Measurements from ENCODE around the gene HGD.
"Not testable (repeated sequence)": the region's sequence is repeated elsewhere in the genome, so short reads cannot be mapped to it uniquely, and the experiment has no call there.

The HGD gene

DNA sequence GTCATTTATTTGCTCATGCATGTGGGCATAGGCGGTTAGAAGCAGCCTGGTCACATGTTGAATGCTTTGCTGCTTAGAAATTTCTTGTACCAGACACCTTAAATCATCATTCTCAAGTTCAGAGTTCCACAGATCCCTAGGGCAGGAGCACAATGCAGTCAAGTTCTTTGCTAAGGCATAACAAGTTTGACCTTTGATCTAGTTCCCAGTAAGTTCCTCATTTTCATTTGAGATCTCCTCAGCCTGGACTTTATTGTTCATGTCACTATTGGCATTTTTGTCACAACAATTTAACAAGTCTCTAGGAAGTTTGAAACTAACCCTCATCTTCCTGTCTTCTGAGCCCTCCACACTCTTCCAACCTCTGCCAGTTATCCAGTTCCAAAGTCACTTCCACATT, 22.8 kb downstream of the HGD start:
- H3K27ac Mint-ChIP-seq = no peak overlapping the region
- no peaks in the 10 kb centered on the region for H3K36me3 Mint-ChIP-seq
- no peaks in the 10 kb centered on the region for H3K9me3 Mint-ChIP-seq
- no peak overlapping the region for H3K4me3 Mint-ChIP-seq
- DNase-seq (ENCODE audit: low spot score in 2 of 2) (no peak), ATAC-seq (no peak)
- H3K4me1 Mint-ChIP-seq = no peaks in the 10 kb centered on the region

DNA sequence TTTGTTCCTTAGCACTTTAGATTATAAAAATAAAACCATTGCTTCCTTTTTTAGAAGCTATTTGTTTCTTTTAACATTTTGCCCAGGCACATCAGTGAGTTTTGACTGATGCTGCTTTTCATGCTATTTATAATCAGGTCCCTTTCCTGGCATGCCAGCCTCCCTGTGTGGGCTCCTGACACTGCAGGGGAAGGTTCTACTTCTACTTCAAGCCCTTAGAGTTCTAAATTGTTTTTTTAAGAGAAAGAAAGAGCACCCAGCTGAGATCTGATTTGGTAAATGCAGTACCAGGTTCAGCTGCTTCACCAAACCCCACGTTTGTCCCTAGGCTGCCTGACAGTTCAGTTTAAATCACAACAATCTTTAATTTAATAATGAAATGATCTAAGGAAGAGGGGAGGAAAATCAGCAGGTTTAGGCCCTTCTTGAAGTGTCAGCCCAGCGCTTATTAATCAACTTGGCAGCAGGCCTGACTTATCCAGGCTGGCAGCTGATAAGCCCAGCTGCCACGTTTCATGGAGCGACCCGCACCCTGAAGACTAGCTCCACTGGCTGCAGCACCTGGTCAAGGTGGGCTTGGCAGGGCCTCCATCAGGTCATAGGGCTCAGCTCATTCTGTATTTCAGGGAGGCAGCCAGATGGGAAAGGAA, 29.0 kb downstream of the HGD start:
- H3K36me3 Mint-ChIP-seq = no peaks in the 10 kb centered on the region
- H3K27ac Mint-ChIP-seq = no peak overlapping the region
- H3K4me1 Mint-ChIP-seq = no peaks in the 10 kb centered on the region
- H3K9me3 Mint-ChIP-seq = no peaks in the 10 kb centered on the region
- H3K4me3 Mint-ChIP-seq = no peak overlapping the region
- ATAC-seq (no peak), DNase-seq (ENCODE audit: low spot score in 2 of 2) (no peak)

DNA sequence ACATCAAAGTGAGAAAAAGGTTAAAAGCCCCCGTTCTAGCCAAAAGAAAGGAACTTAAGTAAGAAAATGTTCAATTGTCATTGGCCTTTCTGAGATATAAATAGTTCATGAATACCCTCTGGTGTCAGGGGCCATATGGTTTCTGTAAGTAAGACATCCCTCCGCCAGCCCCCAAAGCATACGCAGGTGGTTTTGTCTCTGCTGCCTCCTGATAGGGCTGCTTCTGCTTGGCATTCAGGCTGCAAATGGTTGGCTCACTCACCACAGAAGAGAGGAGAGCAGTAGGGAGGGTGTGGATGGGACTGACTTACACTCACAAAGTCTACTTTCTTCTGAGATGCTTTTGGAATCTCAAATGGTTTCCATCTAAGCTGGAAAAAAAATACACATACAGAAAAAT, 29.8 kb downstream of the HGD start:
- H3K4me1 Mint-ChIP-seq = no peaks in the 10 kb centered on the region
- no peak overlapping the region for H3K27ac Mint-ChIP-seq
- no peaks in the 10 kb centered on the region for H3K36me3 Mint-ChIP-seq
- DNase-seq (ENCODE audit: low spot score in 2 of 2) = no peak
- no peak for ATAC-seq
- H3K9me3 Mint-ChIP-seq = no peaks in the 10 kb centered on the region
- no peak overlapping the region for H3K4me3 Mint-ChIP-seq

DNA sequence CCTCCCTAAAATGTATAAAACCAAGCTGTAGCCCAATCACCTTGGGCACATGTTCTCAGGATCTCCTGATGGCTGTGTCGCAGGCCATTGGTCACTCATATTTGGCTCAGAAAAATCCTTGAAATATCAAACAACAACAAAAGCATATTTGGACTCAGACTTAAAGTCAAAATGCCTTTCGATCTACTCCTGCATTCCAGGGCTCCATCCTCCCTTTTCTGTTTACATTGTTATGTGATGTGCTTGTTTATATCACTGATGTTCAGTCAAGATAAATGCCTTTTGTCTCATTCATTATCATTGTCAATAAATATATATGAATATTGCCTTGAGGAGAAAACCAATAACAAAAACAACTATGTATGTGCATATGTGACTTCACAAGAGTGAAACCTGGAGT, 31.7 kb downstream of the HGD start:
- no peak for ATAC-seq
- no peak for DNase-seq (ENCODE audit: low spot score in 2 of 2)
- H3K4me3 Mint-ChIP-seq = no peak overlapping the region
- H3K4me1 Mint-ChIP-seq = no peaks in the 10 kb centered on the region
- H3K9me3 Mint-ChIP-seq = no peaks in the 10 kb centered on the region
- H3K36me3 Mint-ChIP-seq = no peaks in the 10 kb centered on the region
- no peak overlapping the region for H3K27ac Mint-ChIP-seq

DNA sequence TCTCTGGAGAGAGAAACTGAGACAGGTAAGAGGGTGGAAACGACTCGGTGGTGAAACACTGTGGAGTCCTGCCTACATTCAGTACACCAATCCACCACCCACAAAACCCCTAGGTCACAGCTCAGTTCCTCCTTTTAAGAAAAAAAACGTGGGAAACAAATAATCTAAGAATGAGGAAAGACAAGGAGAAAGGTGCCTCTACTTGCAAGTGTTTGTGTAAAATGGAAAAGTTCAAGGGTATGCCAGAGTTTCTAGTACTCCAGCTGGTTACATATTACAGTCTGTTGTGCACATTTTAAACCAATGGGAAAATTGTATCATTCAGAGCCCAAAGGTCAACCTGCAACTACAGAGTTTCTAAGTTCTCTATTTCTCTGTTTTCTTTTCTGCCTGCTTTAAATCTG, 32.2 kb downstream of the HGD start:
- no peak for ATAC-seq
- H3K4me3 Mint-ChIP-seq = no peak overlapping the region
- no peak overlapping the region for H3K27ac Mint-ChIP-seq
- H3K9me3 Mint-ChIP-seq = no peaks in the 10 kb centered on the region
- H3K4me1 Mint-ChIP-seq = no peaks in the 10 kb centered on the region
- no peak for DNase-seq (ENCODE audit: low spot score in 2 of 2)
- H3K36me3 Mint-ChIP-seq = no peaks in the 10 kb centered on the region

DNA sequence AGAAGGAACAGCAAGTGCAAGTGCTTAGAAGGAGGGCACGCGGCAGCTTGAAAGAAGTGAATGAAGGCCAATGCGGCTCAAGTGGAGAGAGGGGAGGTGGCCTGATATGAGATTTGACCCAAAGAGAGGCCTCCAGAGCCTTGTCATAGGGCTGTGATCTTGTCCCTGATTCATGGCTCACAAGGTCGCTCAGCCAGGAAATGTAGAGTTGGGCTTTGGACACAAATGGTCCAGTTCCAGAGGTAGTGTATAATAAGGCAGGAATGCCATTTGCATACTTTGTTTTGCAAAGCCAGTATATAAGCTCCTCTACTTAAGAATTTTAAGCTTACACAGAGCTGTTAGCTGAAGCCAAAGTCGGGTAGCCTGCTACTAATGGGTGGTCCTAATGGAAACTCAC, 33.7 kb downstream of the HGD start:
- Mint-ChIP-seq H3K4me3 (no peak overlapping the region), H3K36me3 (no peaks in the 10 kb centered on the region), H3K9me3 (no peaks in the 10 kb centered on the region), H3K4me1 (no peaks in the 10 kb centered on the region), H3K27ac (no peak overlapping the region)
- no peak for DNase-seq (ENCODE audit: low spot score in 2 of 2)
- ATAC-seq = no peak

DNA sequence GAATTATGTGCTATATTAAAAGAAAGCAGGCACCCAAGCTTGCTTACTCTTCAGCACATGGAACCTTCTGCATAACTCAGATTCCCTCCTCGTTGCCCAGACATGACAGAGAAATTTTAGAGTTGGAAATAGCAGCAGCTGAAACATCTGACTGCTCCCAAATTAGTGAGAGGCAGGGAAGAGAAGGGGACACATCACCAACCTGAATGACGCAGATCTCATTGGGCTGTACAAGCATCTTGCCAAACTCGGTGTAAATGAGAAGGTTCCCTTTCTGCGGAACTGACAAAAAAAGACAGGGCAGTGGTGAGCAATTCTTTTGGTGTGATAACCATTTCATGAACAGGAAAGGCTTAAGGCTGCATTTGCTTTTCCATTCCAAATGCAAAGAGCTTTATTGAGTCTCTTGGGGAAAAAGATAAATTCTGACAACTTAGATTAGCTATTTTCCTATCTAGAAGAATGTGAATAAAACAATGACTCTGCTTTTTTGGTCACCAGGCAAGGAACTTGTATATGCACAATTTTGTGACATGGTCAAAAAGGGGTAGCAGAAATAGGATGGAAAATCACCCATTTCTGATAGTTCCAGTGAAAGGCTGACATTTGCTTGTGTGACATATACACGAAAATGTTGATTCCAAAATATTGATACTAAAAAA, 35.1 kb downstream of the HGD start:
- Mint-ChIP-seq H3K27ac (no peak overlapping the region), H3K4me1 (no peaks in the 10 kb centered on the region)

DNA sequence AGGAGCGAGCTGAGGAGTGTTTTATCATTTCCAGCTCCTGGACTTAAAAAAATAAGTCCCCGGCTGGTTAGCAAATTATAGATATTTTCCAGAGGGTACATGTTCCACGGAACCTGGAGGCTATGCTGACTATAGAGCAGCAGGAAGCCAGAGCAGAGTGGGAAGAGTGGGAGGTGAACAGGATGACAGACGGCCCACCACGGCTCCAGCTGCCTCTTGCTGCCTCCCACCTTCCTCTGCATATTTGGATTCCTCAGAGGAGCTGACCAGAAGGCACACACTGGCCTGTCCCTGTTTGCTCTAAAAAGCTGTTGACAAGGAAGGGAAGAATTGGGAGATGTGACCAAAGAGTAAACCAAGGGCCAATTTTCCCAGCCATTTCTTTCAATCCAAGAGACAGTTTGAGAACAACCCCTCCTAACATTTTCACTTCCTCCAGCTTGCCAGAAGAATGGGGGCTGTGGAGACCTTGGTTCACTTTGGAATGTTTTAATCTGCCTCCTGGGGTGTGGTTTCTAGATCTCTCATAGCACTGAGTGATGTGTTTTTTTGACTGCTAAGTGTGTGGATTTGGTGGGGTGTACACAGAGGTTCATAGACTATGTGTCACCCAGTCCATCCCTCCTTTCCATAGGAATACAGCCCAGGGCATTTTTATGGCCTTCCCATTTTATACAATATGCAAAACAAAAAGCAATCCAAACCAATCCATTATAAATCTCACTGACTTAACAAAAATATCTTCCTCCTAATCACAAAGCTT, 36.8 kb downstream of the HGD start:
- no peaks in the 10 kb centered on the region for H3K9me3 Mint-ChIP-seq
- no peak for ATAC-seq
- H3K4me1 Mint-ChIP-seq = no peaks in the 10 kb centered on the region
- no peak overlapping the region for H3K27ac Mint-ChIP-seq
- no peak overlapping the region for H3K4me3 Mint-ChIP-seq
- no peak for DNase-seq (ENCODE audit: low spot score in 2 of 2)
- H3K36me3 Mint-ChIP-seq = no peaks in the 10 kb centered on the region

More for the DNA sequence above, 35.1 kb downstream of the HGD start:
- Mint-ChIP-seq H3K36me3 (no peaks in the 10 kb centered on the region), H3K4me3 (no peak overlapping the region), H3K9me3 (no peaks in the 10 kb centered on the region)
- no peak for DNase-seq (ENCODE audit: low spot score in 2 of 2)
- no peak for ATAC-seq

DNA sequence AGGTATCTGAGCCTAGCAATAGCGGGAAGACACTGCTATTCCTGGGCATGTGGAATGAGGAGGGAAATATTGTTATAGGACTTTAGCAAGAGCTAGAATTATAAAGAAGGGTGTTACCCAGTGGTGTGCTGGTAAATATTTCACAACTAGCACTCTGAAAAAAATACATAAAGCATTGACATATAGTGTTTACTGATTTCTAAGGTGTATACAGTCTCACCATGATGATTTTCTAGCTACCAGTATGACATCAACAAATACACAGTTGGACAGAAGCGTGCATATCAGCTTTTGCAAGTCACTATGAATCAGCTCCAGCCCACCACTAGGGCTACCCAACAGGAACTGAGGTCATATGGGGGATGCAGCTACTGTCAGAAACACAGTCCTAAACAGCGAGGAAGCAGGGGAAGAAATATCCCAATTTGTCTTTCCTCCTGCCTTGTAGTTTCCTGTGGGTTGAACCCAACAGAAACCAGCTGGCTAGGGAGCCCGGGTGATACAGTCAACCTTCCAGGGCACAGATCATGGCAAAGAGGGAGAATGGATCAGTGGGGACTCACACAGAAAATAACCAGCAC, 39.6 kb downstream of the HGD start:
- no peak overlapping the region for H3K4me3 Mint-ChIP-seq
- H3K4me1 Mint-ChIP-seq = no peaks in the 10 kb centered on the region
- H3K36me3 Mint-ChIP-seq = no peaks in the 10 kb centered on the region
- peak overlapping the region; percentile 23 for H3K27ac Mint-ChIP-seq
- peaks cover 2% of the 10 kb centered on the region for H3K9me3 Mint-ChIP-seq
- peak; percentile 93 for ATAC-seq
- peak in 1 of 2 donors; percentile 49 for DNase-seq (ENCODE audit: low spot score in 2 of 2)

DNA sequence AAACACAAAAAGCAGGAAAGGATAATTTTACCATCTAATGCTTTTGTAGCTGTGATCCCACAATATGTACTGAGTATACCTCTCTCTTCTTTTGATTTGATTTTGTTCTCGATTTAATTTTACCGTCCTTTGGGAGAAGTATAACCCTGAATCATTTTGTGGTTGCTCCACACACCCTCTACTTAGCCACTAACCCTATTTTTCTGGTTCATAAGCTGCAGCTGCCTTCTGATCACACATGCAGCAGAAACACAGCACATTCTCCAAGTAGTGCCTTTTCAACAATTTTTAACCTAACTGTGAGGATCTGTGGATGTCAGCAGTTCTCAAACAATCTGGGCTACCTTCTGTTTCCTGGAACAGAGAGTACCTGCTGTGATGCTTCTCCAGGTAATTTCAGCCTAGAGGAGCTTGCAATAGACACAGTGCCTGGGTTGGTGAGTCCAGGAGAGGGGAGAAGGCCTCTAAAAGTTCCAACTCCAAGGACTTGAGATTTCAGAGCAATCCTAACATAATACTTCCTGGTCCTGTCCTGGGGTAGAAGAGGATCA, 40.3 kb downstream of the HGD start:
- Mint-ChIP-seq H3K27ac (no peak overlapping the region), H3K9me3 (peaks cover 2% of the 10 kb centered on the region), H3K4me3 (no peak overlapping the region), H3K36me3 (no peaks in the 10 kb centered on the region), H3K4me1 (no peaks in the 10 kb centered on the region)
- DNase-seq (ENCODE audit: low spot score in 2 of 2) = no peak
- no peak for ATAC-seq

DNA sequence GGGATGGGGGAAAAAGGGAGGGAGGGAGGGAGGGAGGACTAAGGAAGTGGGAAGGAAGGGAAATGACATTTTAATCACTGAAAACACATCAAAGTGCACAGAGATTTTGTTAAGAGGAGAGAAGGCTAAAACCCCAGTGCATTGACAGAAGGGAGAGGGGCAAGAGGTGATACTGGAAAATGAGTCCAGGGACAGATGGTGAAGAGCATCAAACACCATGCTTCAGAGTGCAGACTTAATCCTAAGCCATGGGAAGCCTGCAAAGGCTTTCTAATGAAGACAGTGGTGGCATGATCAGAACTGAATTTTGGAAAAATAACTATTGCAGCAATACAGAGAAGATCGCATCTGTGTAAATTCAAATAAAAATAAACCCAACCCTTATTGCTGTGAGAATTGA, 41.8 kb downstream of the HGD start:
- Mint-ChIP-seq H3K4me1 (no peaks in the 10 kb centered on the region), H3K27ac (no peak overlapping the region), H3K36me3 (no peaks in the 10 kb centered on the region), H3K4me3 (no peak overlapping the region), H3K9me3 (peaks cover 2% of the 10 kb centered on the region)
- DNase-seq (ENCODE audit: low spot score in 2 of 2) = no peak
- ATAC-seq = no peak

DNA sequence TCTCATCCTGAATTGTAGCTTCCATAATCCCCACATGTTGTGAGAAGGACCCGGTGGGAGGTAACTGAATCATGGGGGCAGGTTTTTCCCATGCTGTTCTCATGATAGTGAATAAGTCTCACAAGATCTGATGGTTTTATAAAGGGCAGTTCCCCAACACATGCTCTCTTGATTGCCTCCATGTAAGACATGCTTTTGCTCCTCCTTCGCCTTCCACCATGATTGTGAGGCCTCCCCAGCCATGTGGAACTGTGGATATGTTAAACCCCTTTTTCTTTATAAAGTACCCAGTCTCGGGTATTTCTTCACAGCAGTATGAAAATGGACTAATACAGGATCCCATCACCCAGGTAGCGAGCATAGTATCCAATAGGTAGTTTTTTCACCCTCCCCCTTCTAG, 43.2 kb downstream of the HGD start:
- H3K4me1 Mint-ChIP-seq; DNase-seq (ENCODE audit: low spot score in 2 of 2); H3K36me3 Mint-ChIP-seq; H3K9me3 Mint-ChIP-seq; H3K4me3 Mint-ChIP-seq; H3K27ac Mint-ChIP-seq; ATAC-seq: not testable (repeated sequence)

DNA sequence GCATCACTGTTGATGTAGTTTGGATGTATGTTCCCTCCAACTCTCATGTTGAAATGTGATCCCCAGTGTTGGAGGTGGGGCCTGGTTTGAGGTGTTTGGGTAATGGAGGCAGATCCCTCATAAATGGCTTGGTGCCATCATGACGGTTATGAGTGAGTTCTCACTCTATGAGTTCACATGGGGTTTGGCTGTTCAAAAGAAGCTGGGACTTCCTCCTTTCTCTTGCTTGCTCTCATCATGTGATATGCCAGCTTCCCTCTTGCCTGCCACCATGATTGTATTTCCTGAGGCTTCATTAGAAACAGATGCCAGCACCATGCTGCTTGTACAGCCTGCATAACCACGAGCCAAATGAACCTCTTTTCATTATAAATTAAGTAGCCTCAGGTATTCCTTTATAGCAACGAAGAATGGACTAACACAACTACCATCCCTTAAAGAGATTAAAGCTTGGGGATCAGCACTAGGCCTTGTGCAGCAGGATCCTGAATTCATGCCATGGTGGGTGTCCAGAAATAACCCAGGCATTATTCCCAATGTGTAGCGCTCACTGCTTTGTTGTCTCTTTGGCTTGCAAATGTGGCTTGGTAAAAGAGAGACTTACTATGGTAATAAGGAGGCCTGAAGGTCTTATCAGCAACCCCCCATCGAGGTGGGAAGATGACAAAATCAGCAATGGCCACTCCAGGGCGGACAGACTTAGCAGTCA, 44.0 kb downstream of the HGD start:
- Mint-ChIP-seq H3K27ac (no peak overlapping the region), H3K4me3 (no peak overlapping the region), H3K4me1 (no peaks in the 10 kb centered on the region), H3K9me3 (peaks cover 2% of the 10 kb centered on the region), H3K36me3 (no peaks in the 10 kb centered on the region)
- DNase-seq (ENCODE audit: low spot score in 2 of 2) = no peak
- ATAC-seq = no peak

DNA sequence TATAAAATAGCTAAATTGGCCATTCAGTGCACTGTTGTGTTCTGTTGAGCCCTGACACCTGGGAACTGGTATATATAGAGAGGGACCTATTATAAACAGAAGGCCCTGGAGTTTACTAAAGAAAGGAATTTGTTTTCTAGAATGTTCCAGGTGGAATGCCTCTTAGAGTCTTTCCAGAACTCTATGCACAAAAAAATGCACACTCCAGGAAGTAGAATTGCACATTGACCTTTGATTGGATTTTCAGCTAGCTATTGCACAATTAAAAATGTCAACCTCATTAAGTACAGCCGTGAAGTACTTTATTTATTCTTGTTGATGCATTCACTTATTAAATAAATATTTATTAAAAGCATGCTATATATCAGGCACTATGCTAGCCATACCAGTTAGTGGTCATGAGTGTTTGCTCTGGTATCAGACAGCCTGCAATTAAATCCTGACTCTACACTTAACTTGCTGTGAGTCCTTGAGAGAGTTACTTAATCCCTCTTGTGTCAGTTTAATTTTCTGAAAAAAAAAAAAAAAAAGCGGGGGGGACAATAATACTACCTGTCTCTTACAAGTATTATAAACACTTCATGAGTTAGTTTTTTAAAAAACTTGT, 45.1 kb downstream of the HGD start:
- no peak for ATAC-seq
- DNase-seq (ENCODE audit: low spot score in 2 of 2) = no peak
- Mint-ChIP-seq H3K4me3 (no peak overlapping the region), H3K9me3 (peaks cover 2% of the 10 kb centered on the region), H3K27ac (no peak overlapping the region), H3K4me1 (no peaks in the 10 kb centered on the region), H3K36me3 (no peaks in the 10 kb centered on the region)

DNA sequence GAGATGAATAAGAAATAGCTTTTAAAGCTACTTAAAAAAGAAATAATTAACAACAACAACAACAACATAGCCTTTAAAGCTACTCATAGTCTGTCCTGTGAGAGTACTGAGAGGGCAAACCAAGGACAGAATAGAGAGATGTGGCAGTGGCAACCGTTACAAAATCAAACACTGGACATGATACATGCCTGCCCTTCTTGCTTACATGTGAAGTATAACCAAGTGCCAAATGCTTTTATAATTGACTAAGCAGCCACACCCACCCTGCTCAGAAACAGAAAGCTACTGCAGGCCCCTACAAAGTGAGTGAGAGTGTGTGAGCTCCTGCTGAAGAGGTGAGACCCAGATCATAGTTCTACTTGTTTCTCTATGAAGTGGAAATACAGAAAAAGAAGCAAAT, 47.5 kb downstream of the HGD start:
- Mint-ChIP-seq H3K27ac (no peak overlapping the region), H3K36me3 (no peaks in the 10 kb centered on the region), H3K9me3 (peaks cover 5% of the 10 kb centered on the region), H3K4me3 (no peak overlapping the region), H3K4me1 (no peaks in the 10 kb centered on the region)
- ATAC-seq (no peak), DNase-seq (ENCODE audit: low spot score in 2 of 2) (no peak)
